HG03066 (cell line): ENCODE measurements around the gene CACNA1H.
"Not testable (repeated sequence)": the region's sequence is repeated elsewhere in the genome, so short reads cannot be mapped to it uniquely, and the experiment has no call there.

Experiments
- ATAC-seq: cut with Tn5 transposase; IDR thresholded peaks from one replicate; pipeline ENCODE4 v1.9.1; 2021; ENCODE audit warnings: low read depth; ENCODE audit not compliant: unreplicated experiment

Gene CACNA1H

DNA sequence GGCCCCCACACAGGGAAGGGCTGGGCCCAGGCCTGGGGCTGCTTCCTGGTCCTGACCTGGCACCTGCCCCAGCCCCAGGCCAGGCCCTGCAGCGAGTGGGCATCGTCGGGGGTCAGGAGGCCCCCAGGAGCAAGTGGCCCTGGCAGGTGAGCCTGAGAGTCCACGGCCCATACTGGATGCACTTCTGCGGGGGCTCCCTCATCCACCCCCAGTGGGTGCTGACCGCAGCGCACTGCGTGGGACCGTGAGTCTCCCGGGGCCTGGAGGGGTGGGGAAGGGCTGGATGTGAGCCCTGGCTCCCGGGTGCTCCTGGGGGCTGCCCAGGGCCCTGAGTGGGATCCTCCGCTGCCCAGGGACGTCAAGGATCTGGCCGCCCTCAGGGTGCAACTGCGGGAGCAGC is 88.2 kb downstream of the CACNA1H start:
- ATAC-seq: not testable (repeated sequence)

DNA sequence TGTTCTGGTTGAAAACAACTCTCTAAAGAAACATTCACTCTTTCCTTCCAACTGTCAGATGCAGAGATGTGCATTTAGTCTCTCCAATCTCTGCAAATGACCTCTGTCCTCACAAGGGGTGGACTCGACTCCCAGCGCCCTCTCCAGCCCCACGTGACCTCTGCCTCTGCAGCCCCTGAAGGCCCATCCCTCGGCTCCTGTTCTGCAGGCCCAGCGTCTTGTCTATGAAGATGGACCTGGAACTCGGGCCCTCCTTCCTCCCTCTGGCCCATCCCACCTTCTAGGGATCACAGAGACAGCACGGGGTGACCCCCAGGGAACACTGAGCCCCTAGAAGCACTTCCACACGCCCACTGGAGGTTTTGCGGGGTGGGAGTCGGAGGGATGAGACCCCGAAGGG is 90.5 kb downstream of the CACNA1H start:
- ATAC-seq: not testable (repeated sequence)

DNA sequence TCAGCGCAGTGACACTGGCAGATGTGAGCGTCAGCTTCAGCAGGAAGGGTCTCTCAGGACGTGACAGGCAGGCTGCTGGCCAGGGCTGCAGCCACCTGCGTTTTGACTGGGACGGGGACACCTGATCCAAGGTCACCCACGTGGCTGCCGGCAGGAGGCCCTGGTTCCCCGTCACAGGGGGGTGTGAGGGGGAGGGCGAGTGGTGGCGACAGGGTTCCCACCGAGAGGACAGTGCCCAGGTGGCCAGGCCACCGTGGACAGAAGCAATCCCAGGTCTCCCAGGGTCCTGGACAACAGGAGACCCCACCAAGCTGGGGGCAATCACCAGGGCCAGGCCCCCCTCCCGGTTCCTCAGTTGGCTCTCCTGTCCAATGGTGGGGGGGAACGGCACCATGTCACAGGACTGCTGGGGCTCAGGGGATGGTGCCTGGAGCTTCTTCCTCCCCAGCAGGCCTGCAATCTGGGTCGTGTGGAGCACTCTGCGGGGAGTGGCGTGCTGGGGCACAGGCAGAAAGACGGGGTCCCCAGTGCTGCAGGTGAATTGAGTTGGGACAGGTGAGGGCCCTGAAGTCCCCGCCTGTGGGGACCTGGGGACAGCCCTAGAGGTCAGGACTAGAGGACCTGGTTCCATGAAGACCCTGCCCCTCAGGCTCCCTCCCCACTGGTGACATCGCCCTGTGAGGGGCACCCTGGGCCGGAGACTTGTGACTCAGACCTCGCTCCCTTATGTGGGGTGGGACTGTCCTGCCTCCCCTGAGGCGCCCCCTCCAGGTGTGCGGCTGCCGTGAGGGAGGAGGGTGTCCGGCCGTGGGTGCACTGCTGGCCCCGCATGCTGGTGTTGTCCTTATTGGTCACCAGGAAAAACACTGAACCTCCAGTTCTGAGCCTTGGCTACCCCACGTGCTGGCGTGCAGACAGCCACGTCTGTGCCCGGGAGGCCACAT is 91.3 kb downstream of the CACNA1H start:
- ATAC-seq: not testable (repeated sequence)

- ATAC-seq: no peak
Observed at GRCh38 chr16:1244881-1245280, 92.0 kb downstream of the CACNA1H start.

GRCh38 chr16:1245452-1246020 is 92.6 kb downstream of the CACNA1H start:
- no peak for ATAC-seq

- not testable (repeated sequence) for ATAC-seq
Observed at GRCh38 chr16:1247903-1248537, 95.1 kb downstream of the CACNA1H start.

- ATAC-seq: not testable (repeated sequence)
Observed at GRCh38 chr16:1249031-1249755, 96.3 kb downstream of the CACNA1H start.

GRCh38 chr16:1253701-1254364 is 100.9 kb downstream of the CACNA1H start:
- ATAC-seq: not testable (repeated sequence)

DNA sequence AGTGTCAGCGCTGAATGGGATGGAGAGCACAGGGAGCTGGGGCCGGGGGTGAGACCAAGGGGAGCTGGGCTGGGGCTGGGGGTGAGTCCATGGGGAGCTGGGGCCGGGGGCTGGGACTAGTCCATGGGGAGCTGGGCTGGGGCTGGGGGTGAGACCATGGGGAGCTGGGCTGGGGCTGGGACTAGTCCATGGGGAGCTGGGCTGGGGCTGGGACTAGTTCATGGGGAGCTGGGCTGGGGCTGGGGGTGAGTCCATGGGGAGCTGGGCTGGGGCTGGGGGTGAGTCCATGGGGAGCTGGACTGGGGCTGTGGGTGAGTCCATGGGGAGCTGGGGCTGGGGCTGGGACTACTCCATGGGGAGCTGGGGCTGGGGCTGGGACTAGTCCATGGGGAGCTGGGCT is 101.9 kb downstream of the CACNA1H start:
- ATAC-seq: not testable (repeated sequence)

GRCh38 chr16:1255276-1256122 is 102.6 kb downstream of the CACNA1H start, which contains the start of gene TPSD1:
TSS of gene TPSD1 (plus strand) at chr16:1256069. CDS start at chr16:1256281, 212 bp downstream.
- not testable (repeated sequence) for ATAC-seq

GRCh38 chr16:1256296-1256873 is 103.5 kb downstream of the CACNA1H start:
- ATAC-seq: not testable (repeated sequence)

- no peak for ATAC-seq
Observed at GRCh38 chr16:1256874-1257322, 104.0 kb downstream of the CACNA1H start.

DNA sequence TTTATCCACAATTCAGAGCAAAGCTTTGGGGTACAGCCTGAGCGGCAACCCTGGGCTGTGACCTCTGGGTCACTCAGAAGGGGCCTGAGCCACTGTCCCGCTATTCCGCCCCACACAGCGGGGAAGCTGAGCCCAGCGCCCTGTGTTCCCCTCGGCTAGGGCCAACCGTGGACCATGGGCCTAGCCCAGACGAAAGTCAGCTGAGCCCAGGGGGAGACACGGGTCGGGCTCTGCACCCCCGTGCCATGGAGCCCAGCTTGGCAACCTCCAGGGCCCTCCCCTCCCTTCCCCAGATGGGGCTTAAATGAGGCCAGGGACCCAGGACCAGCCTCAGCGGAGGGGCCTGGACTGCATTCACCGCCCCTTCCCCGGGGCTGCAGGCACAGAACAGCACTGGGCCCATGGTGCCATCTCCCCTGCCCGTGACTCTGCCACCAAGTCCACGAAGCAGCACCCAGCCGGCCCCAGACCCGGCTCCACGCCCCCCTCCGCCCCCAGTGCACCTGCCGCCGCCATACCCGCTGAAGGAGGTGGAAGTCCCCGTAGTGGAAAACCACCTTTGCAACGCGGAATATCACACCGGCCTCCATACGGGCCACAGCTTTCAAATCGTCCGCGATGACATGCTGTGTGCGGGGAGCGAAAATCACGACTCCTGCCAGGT is 104.8 kb downstream of the CACNA1H start:
- ATAC-seq: no peak

- no peak for ATAC-seq
Observed at GRCh38 chr16:1258225-1258600, 105.3 kb downstream of the CACNA1H start.

DNA sequence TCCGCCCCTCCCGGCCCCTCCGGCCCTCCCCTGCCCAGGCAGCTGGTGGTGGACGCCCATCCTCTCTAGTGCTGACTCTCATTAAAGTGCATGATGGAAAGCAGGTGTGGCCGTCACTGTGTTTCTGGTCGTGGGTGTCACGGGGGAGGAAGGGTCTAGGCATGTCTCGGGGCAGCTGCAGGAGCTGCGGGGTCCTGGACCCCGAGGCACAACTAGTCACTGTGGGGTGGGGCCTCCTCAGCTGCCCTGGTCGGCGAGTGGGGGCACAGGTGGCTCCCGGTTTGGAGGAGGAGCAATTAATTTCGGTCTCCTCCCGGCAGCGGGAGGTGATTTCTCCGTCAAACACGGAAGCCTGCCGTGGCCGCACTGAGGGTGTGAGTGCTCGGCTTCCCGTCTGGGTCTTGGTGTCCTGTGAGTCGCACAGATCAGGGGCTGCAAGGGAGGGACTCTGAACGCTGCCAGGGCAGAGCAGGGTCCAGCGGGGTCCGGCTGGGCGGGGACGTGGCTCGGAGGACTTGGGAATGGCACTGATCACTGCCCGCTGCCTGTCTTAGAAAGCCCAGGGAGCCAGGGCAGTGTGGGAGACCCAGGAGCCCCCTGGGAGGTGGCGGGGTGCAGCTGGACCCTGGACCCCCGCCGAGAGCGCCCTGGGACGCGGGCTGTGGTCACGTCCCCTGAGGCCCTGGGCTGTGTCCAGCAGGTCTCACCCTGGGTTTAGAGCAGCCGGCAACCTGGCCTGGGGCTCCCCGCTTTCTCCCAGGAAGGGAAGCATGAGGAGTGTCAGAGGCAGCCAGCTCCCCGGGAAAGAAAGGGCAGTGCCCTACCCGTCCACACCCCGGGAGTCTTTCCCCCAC is 106.2 kb downstream of the CACNA1H start:
- ATAC-seq: no peak

GRCh38 chr16:1259760-1260068 is 106.8 kb downstream of the CACNA1H start:
- ATAC-seq: no peak

GRCh38 chr16:1260101-1260680 is 107.3 kb downstream of the CACNA1H start:
- ATAC-seq: no peak
